Gastrocnemius medialis (tissue), 4 donors: ENCODE measurements around the gene ABCA13.

Experiments
- CTCF ChIP-seq, 5 experiments: fragments of 450-650 bp in 3 of 5; fragments of 200-600 bp in 2 of 5; sonication (generic) in 2 of 5; IDR thresholded peaks in 4 of 5; conservative IDR thresholded peaks in 1 of 5; 1 replicate in 4 of 5; 2 replicates in 1 of 5; pipeline ENCODE4 v1.5.1; 2016 to 2019; ENCODE audit warnings: antibody characterized with exemption in 5 of 5, mild to moderate bottlenecking in 3 of 5, moderate library complexity in 3 of 5
- POLR2A ChIP-seq, 2 donors: fragments of 450-650 bp; IDR thresholded peaks; one replicate each; pipeline ENCODE4 v1.6.1; 2017; ENCODE audit warnings: antibody characterized with exemption in 2 of 2, mild to moderate bottlenecking in 2 of 2, moderate library complexity in 2 of 2

GRCh38 chr7:48251766-48252165 is 80.5 kb downstream of the ABCA13 start:
- TF ChIP-seq POLR2A (IDR thresholded peaks at IDR 0.05) (no peak), CTCF (IDR thresholded peaks at IDR 0.05 in 4 of 5, conservative IDR thresholded peaks at IDR 0.05 in 1 of 5) (no peak)
